Measurements from ENCODE around the gene ADH4.

ADH4 gene

DNA sequence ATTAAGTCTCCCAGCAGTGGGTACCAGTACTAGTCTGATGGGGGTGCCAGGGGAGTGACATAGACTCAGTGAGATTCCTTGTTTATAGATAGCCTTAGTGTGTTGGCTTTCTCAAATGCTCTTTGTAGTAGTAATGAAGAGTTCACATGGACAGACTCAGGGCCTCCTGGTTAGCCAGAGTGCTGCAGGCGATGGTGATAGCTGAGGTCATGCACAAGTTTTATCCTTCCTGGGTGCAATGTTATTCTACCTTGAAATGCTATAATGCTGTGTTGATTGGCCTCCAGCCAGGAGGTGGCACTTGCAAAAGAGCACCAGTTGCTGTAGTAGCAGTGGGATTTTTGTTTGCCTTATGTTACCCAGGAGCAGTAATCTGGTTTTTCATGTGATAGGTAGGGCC lies 35.5 kb upstream of the ADH4 start:
- Mint-ChIP-seq H3K4me1 (peaks cover 10% of the 10 kb centered on the region), H3K4me3 (no peak overlapping the region), H3K9me3 (peaks cover 35% of the 10 kb centered on the region), H3K36me3 (ENCODE audit: low read depth) (peaks cover 26% of the 10 kb centered on the region), H3K27ac (peak overlapping the region in 1 of 3 experiments; percentile 43), H3K27me3 (ENCODE audit: low read depth) (no peaks in the 10 kb centered on the region)
- TF ChIP-seq, protein P1, sequence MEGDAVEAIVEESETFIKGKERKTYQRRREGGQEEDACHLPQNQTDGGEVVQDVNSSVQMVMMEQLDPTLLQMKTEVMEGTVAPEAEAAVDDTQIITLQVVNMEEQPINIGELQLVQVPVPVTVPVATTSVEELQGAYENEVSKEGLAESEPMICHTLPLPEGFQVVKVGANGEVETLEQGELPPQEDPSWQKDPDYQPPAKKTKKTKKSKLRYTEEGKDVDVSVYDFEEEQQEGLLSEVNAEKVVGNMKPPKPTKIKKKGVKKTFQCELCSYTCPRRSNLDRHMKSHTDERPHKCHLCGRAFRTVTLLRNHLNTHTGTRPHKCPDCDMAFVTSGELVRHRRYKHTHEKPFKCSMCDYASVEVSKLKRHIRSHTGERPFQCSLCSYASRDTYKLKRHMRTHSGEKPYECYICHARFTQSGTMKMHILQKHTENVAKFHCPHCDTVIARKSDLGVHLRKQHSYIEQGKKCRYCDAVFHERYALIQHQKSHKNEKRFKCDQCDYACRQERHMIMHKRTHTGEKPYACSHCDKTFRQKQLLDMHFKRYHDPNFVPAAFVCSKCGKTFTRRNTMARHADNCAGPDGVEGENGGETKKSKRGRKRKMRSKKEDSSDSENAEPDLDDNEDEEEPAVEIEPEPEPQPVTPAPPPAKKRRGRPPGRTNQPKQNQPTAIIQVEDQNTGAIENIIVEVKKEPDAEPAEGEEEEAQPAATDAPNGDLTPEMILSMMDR (IDR thresholded peaks at IDR 0.05; ENCODE audit: unreplicated experiment in 3 of 3): no peak

DNA sequence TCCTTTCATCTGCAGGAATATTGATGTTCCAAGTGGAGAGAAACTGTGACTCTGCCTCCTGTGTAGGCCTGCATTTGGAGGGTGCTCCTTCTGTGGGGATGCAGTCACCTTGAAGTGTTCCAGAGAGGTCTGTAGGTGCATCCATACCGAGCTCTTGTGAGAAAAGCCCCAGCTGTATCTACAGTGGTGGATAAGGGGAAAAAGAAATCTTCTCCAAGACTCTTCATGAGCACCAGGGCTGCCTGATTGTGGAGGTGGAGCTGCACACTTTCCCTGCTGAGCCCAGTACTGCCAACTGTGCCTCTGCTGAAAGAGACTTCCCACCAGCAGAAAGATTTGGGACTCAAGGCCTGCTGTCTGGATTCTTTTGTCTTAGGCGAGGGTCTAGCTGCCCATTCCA lies 35.1 kb upstream of the ADH4 start:
- TF ChIP-seq, protein P1 (IDR thresholded peaks at IDR 0.05; ENCODE audit: unreplicated experiment in 3 of 3): no peak
- peaks cover 10% of the 10 kb centered on the region for H3K4me1 Mint-ChIP-seq
- H3K9me3 Mint-ChIP-seq: peaks cover 36% of the 10 kb centered on the region
- no peaks in the 10 kb centered on the region for H3K27me3 Mint-ChIP-seq (ENCODE audit: low read depth)
- H3K36me3 Mint-ChIP-seq (ENCODE audit: low read depth): peaks cover 26% of the 10 kb centered on the region
- H3K4me3 Mint-ChIP-seq: no peak overlapping the region
- no peak overlapping the region for H3K27ac Mint-ChIP-seq

- peaks cover 7% of the 10 kb centered on the region for H3K36me3 Mint-ChIP-seq (ENCODE audit: low read depth)
- TF ChIP-seq, protein P1 (IDR thresholded peaks at IDR 0.05; ENCODE audit: unreplicated experiment in 3 of 3): no peak
- H3K4me1 Mint-ChIP-seq: no peaks in the 10 kb centered on the region
- no peaks in the 10 kb centered on the region for H3K27me3 Mint-ChIP-seq (ENCODE audit: low read depth)
- H3K27ac Mint-ChIP-seq: no peak overlapping the region
- no peak overlapping the region for H3K4me3 Mint-ChIP-seq
- peaks cover 10% of the 10 kb centered on the region for H3K9me3 Mint-ChIP-seq
Measured at GRCh38 chr4:99166544-99166943, 22.4 kb upstream of the ADH4 start.

GRCh38 chr4:99165978-99166377 lies 21.9 kb upstream of the ADH4 start:
- H3K4me3 Mint-ChIP-seq: no peak overlapping the region
- no peak overlapping the region for H3K27ac Mint-ChIP-seq
- no peaks in the 10 kb centered on the region for H3K27me3 Mint-ChIP-seq (ENCODE audit: low read depth)
- TF ChIP-seq, protein P1 (IDR thresholded peaks at IDR 0.05; ENCODE audit: unreplicated experiment in 3 of 3): no peak
- peaks cover 7% of the 10 kb centered on the region for H3K36me3 Mint-ChIP-seq (ENCODE audit: low read depth)
- peaks cover 10% of the 10 kb centered on the region for H3K9me3 Mint-ChIP-seq
- H3K4me1 Mint-ChIP-seq: no peaks in the 10 kb centered on the region

- no peaks in the 10 kb centered on the region for H3K27me3 Mint-ChIP-seq (ENCODE audit: low read depth)
- H3K9me3 Mint-ChIP-seq: no peaks in the 10 kb centered on the region
- TF ChIP-seq, protein P1 (IDR thresholded peaks at IDR 0.05; ENCODE audit: unreplicated experiment in 3 of 3): no peak
- no peaks in the 10 kb centered on the region for H3K36me3 Mint-ChIP-seq (ENCODE audit: low read depth)
- H3K4me3 Mint-ChIP-seq: no peak overlapping the region
- H3K27ac Mint-ChIP-seq: no peak overlapping the region
- no peaks in the 10 kb centered on the region for H3K4me1 Mint-ChIP-seq
Measured at GRCh38 chr4:99161373-99162099, 17.4 kb upstream of the ADH4 start.

DNA sequence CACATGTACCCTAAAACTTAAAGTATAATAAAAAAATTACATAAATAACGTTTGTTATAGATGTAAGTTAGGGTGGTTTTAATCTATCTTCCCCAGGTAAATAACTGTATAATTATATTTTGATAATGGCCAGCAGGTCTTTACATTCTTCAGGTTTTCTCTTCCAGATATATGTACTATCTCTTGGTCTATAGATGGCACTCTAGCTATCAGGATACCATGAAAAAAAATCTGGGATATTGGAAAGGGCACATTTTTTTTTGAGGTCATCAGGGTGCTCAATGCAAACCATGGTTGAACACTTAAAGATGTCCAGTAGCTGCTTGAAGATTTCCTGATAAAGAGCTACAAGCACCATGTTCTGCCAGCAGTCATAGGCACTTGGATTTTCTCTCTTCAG lies 15.6 kb upstream of the ADH4 start:
- no peaks in the 10 kb centered on the region for H3K27me3 Mint-ChIP-seq (ENCODE audit: low read depth)
- H3K9me3 Mint-ChIP-seq: no peaks in the 10 kb centered on the region
- no peak overlapping the region for H3K27ac Mint-ChIP-seq
- H3K36me3 Mint-ChIP-seq (ENCODE audit: low read depth): peaks cover under 1% of the 10 kb centered on the region
- no peak overlapping the region for H3K4me3 Mint-ChIP-seq
- TF ChIP-seq, protein P1 (IDR thresholded peaks at IDR 0.05; ENCODE audit: unreplicated experiment in 3 of 3): no peak
- H3K4me1 Mint-ChIP-seq: no peaks in the 10 kb centered on the region
